GM10266 (cell line): ENCODE results near the gene CFAP65.

ENCODE experiments used
- DNase-seq: peaks from one replicate; pipeline ENCODE4 v3.0.0; 2012; ENCODE audit errors: extremely low spot score
- CTCF ChIP-seq: IDR thresholded peaks from 2 replicates; pipeline ENCODE4 v1.5.1; 2012; ENCODE audit warnings: mild to moderate bottlenecking, low read depth; ENCODE audit not compliant: control insufficient read depth, insufficient read depth; ENCODE audit errors: missing control alignments

The CFAP65 gene

GRCh38 chr2:219026946-219027345, 14.4 kb downstream of the CFAP65 start:
- TF ChIP-seq CTCF = no peak
- DNase-seq = no peak

- TF ChIP-seq CTCF = no peak
- DNase-seq = no peak
Observed at GRCh38 chr2:219025637-219026585, 15.4 kb downstream of the CFAP65 start.

GRCh38 chr2:219024059-219024458, 17.3 kb downstream of the CFAP65 start:
- no peak for TF ChIP-seq CTCF
- DNase-seq = no peak

GRCh38 chr2:219023045-219023605, 18.2 kb downstream of the CFAP65 start:
- TF ChIP-seq CTCF = no peak
- DNase-seq = no peak

GRCh38 chr2:219022616-219023015, 18.7 kb downstream of the CFAP65 start:
- TF ChIP-seq CTCF = no peak
- no peak for DNase-seq

- TF ChIP-seq CTCF = no peak
- DNase-seq = no peak
Observed at GRCh38 chr2:219022041-219022440, 19.3 kb downstream of the CFAP65 start.

GRCh38 chr2:219021591-219021990, 19.7 kb downstream of the CFAP65 start:
- TF ChIP-seq CTCF = no peak
- no peak for DNase-seq
